ENCODE data around the gene TRABD. TPM values are rescaled to one million over a fixed set of nuclear protein-coding genes. Genes with fewer than 3 reads are reported as not detected.

TRABD gene
- total RNA-seq, 1 donor from 2014 or later = 40.3 TPM

DNA sequence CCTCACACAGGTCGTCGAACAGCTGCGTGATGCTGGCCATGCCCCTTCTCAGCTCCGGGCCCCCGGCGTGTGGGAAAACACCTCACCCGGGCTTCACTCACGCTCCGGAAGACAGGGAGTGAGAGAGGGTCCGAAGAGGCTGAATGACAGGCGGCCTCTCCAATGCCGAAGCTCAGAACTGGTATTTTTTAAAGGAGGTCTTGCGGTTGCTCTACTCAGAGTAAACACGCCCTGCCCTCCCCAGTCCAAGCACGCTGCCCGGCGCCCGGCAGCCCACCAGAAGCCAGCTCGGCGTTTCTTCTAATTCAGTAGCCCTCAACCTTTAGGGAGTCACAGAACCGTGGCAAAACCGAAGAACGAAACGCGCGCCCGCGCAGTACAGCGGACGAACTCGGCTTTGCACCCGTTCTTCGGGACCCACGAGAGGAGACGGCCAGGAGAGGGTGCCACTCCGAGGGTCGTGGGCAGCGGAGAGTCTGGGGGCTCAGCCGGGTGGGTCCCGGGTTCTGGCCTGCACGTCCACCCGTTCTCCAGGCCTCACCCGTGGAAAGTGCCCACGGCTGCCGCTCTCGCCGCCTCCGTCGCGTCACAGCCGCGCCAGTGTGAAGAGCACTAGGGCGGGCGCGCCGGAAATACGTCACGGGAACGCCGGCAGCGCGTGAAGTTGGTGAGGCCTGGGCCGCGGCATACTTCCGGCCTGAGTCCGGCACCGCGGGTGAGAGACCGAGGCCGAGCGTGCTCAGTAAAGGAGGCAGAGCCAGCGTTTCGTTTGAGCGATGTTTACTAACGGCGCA is 58.9 kb downstream of the TRABD start, which contains the start of gene TUBGCP6:
TSS of gene TUBGCP6 (minus strand) at position 604 of the 794 bp plus-strand sequence. CDS start at position 40, 564 bp downstream.
- TF ChIP-seq POLR2AphosphoS5 (IDR thresholded peaks at IDR 0.05; ENCODE audit: insufficient read depth in 1 of 2, low read depth in 1 of 2) (peak; percentile 94 to 95), POLR2A (IDR thresholded peaks at IDR 0.05) (peak in 1 of 2 donors; percentile 48)
- TF ChIP-seq, protein P1, sequence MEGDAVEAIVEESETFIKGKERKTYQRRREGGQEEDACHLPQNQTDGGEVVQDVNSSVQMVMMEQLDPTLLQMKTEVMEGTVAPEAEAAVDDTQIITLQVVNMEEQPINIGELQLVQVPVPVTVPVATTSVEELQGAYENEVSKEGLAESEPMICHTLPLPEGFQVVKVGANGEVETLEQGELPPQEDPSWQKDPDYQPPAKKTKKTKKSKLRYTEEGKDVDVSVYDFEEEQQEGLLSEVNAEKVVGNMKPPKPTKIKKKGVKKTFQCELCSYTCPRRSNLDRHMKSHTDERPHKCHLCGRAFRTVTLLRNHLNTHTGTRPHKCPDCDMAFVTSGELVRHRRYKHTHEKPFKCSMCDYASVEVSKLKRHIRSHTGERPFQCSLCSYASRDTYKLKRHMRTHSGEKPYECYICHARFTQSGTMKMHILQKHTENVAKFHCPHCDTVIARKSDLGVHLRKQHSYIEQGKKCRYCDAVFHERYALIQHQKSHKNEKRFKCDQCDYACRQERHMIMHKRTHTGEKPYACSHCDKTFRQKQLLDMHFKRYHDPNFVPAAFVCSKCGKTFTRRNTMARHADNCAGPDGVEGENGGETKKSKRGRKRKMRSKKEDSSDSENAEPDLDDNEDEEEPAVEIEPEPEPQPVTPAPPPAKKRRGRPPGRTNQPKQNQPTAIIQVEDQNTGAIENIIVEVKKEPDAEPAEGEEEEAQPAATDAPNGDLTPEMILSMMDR (IDR thresholded peaks at IDR 0.05) = peak in 1 of 3 experiments; percentile 35
- peaks cover 0 to 10% of the 10 kb centered on the region in 2 donors for H3K36me3 ChIP-seq
- H3K4me3 ChIP-seq = peak within 1 kb of the TSS; percentile 62 to 76
- H3K27ac ChIP-seq = peak within 1 kb of the TSS; percentile 85
- intact Hi-C loops (cut with DNase I) = no loop called here
- peak in 1 of 2 donors; percentile 93 for DNase-seq (ENCODE audit: extremely low spot score in 2 of 2)
- no peaks in the 10 kb centered on the region for H3K27me3 ChIP-seq
- H3K9me3 ChIP-seq = no peaks in the 10 kb centered on the region
- peaks cover 75% of the 10 kb centered on the region for H3K4me1 ChIP-seq

DNA sequence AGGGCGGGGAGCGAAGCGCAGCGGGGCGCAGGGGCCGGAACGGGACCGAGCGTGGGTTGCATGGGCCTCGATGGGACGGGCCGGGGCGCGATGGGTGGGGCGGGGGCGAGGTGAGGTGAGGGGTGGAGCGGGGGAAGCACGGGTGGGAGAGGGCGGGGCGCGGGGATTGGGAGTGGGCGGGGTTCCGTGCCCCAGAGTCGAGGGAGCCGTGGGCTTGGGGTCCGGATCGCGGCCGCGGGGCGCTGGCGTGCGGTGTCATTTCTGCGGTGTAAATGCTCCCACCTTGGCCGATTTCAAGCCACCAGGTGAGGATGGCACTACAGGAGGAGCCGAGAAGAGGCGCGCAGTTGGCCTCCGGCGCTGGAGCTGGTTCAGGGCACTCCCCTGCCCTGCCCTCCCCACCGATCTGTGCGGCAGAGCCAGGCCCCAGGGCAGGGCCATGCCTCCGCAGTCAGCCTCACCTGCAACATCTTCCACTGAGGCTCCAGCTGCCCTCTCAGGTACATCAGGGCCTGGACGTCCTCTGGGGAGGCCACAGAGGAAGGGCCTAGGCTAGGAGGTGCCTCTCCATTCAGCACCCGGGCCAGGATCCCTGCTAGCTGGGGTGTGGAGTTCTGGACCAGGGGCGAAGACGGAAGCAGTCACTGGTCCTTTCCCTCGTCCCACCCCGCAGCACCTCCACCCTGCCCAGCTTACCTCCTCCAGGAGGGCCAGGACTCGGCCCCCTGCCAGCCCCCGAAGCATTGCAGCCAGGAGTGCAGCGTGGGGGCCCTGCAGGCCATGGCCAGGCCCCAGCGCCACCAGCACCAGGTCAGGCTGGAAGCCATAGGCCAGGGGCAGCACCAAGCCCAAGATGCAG is 59.7 kb downstream of the TRABD start:
- H3K4me1 ChIP-seq = peaks cover 82% of the 10 kb centered on the region
- intact Hi-C loops (cut with DNase I) = no loop called here
- TF ChIP-seq, protein P1 (IDR thresholded peaks at IDR 0.05) = peak in 1 of 3 experiments; percentile 7
- TF ChIP-seq POLR2A (IDR thresholded peaks at IDR 0.05) = no peak
- no peaks in the 10 kb centered on the region for H3K27me3 ChIP-seq
- peaks cover 0 to 10% of the 10 kb centered on the region in 2 donors for H3K36me3 ChIP-seq
- no peak for DNase-seq (ENCODE audit: extremely low spot score in 2 of 2)
- no peaks in the 10 kb centered on the region for H3K9me3 ChIP-seq
- H3K27ac ChIP-seq = peak overlapping the region; percentile 85
- H3K4me3 ChIP-seq = peak overlapping the region; percentile 62 to 76

DNA sequence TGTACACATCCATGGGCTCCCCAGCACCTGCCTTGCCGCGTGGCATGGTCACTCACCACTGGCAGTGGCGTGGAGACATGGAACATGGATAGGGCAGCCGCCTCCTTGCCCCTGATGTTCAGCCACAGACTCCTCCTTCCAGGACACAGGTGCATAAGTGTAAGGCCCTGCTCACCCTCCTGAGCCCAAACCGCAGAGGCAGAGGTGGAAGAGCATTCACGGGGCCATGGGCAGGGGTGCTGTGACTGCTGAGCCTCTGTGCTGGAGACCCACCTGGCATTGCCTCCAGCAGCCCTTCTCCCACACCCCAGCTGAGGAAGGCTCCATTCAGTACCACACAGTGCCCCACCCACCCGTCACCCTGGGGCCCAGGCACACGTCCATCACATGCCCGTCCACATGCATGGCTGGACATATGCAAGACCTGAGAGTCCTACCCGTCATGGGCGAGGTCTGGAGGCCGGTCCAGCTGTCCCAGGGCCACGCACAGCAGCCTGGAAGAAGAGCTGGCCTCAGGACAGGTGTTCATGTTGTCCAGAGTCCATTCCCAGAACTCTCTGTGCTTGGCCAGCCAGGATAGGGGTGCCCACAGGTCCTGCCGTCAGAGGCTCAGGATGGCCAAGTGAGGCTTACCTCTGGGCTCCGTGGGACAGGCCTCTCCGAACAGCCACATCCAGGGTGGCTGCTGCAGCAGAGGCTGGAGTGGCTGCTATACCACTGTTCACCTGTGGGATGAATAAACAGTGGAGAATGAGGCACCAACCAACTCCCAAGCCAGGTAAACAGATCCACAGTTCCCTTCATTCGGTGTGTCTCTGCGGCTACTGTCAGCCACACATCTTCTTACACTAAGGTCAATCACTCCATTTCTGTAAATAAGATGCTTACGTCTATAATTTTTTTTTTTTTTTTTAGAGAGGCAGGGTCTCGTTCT is 60.8 kb downstream of the TRABD start:
- no peak for TF ChIP-seq POLR2A (IDR thresholded peaks at IDR 0.05)
- no peak for TF ChIP-seq POLR2AphosphoS5 (IDR thresholded peaks at IDR 0.05; ENCODE audit: insufficient read depth in 1 of 2, low read depth in 1 of 2)
- TF ChIP-seq, protein P1 (IDR thresholded peaks at IDR 0.05) = no peak
- Histone ChIP-seq H3K36me3 (peaks cover 0 to 10% of the 10 kb centered on the region in 2 donors), H3K27ac (peak overlapping the region; percentile 85), H3K4me1 (peaks cover 81% of the 10 kb centered on the region), H3K27me3 (no peaks in the 10 kb centered on the region), H3K9me3 (no peaks in the 10 kb centered on the region), H3K4me3 (no peak overlapping the region)
- intact Hi-C loops (cut with DNase I) = no loop called here
- DNase-seq (ENCODE audit: extremely low spot score in 2 of 2) = no peak

DNA sequence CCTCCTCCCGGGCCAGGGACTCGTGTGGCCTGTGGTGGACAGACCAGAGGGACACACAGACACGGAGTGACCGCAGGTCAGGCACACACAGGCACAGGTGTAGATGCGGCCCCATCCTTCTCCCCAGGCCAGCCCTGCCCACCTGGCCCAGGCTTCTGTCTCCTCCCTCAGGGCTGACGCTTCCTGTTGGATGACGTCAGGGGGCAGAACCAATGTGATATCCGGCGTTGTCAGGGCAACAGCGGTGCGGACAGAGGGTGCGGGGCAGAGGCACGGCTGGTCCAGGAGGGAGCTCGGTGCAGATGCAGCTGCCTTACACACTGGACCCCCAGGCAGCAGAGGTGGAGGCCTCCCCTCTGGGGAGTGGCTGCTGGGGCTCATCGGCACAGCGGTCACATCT is 62.0 kb downstream of the TRABD start:
- Histone ChIP-seq H3K27ac (no peak overlapping the region), H3K4me3 (no peak overlapping the region), H3K36me3 (peaks cover 0 to 10% of the 10 kb centered on the region in 2 donors), H3K4me1 (peaks cover 74% of the 10 kb centered on the region), H3K27me3 (no peaks in the 10 kb centered on the region), H3K9me3 (no peaks in the 10 kb centered on the region)
- TF ChIP-seq, protein P1 (IDR thresholded peaks at IDR 0.05) = no peak
- no peak for TF ChIP-seq POLR2AphosphoS5 (IDR thresholded peaks at IDR 0.05; ENCODE audit: insufficient read depth in 1 of 2, low read depth in 1 of 2)
- TF ChIP-seq POLR2A (IDR thresholded peaks at IDR 0.05) = no peak
- intact Hi-C loops (cut with DNase I) = no loop called here
- no peak for DNase-seq (ENCODE audit: extremely low spot score in 2 of 2)

All from vagina (tissue), 2 donors.